Panc1 (cell line): ENCODE results near the gene LARP1. TPM values are rescaled to one million over a fixed set of nuclear protein-coding genes. Genes with fewer than 3 reads are reported as not detected.

ENCODE experiments used
- ATAC-seq: fragments of 200-7000 bp; cut with Tn5 transposase; 2 replicates; pipeline ENCODE4 v1.9.1; 2020; ENCODE audit warnings: mild to moderate bottlenecking, moderate library complexity
- Bru-seq: library from RNA; stranded (reverse); fragments of 400-500 nt; gene quantifications from one replicate; lab custom pipeline; 2021; lab: Mats Ljungman, UMichigan
- BruChase-seq, 2 experiments: library from RNA; stranded (reverse); fragments of 400-500 nt; gene quantifications; one replicate each; lab custom pipeline; 2021; lab: Mats Ljungman, UMichigan
- BruUV-seq: library from RNA; stranded (reverse); fragments of 400-500 nt; replicated peaks from 2 replicates; lab custom pipeline; 2021; lab: Mats Ljungman, UMichigan
- CTCF ChIA-PET: fragments of 300-600 bp; sonication (Branson Sonifier 250); formaldehyde crosslinking; loops from one replicate; lab custom pipeline; 2022; ENCODE audit warnings: antibody characterized with exemption; lab: Charles Lee
- POLR2A ChIA-PET: fragments of 300-600 bp; sonication (Branson Sonifier 250); formaldehyde crosslinking; loops from one replicate; lab custom pipeline; 2022; ENCODE audit warnings: antibody characterized with exemption; lab: Charles Lee
- DNase-seq: peaks from one replicate; pipeline ENCODE4 v3.0.0-alpha.2; 2010; ENCODE audit warnings: low read depth, low spot score
- H3K27ac ChIP-seq: 2 replicates; pipeline ENCODE4 v1.5.1; 2011; ENCODE audit warnings: mild to moderate bottlenecking, low read length, inconsistent platforms
- H3K27me3 ChIP-seq: fragments of 200-500 bp; sonication (Bioruptor generic); 2 replicates; pipeline ENCODE4 v1.6.0; 2014; ENCODE audit warnings: low read length, inconsistent platforms; ENCODE audit not compliant: control insufficient read depth, insufficient read depth
- H3K36me3 ChIP-seq: fragments of 200-500 bp; sonication (Bioruptor generic); 2 replicates; pipeline ENCODE4 v1.5.1; 2014; ENCODE audit warnings: inconsistent platforms, mild to moderate bottlenecking, low read length, moderate library complexity; ENCODE audit not compliant: control insufficient read depth, insufficient read depth
- H3K4me1 ChIP-seq: 2 replicates; pipeline ENCODE4 v1.5.1; 2011; ENCODE audit warnings: inconsistent platforms, mild to moderate bottlenecking, low read length, moderate library complexity; ENCODE audit not compliant: control insufficient read depth, insufficient read depth
- H3K4me3 ChIP-seq, 2 experiments: 2 replicates each; pipeline ENCODE4 v1.5.1; 2011 to 2012; ENCODE audit warnings: low read depth in 2 of 2, low read length in 2 of 2, mild to moderate bottlenecking in 2 of 2, inconsistent platforms in 1 of 2, moderate library complexity in 1 of 2
- H3K9me3 ChIP-seq: fragments of 200-500 bp; sonication (Bioruptor generic); 2 replicates; pipeline ENCODE4 v1.5.1; 2014; ENCODE audit warnings: low read depth, mild to moderate bottlenecking, inconsistent platforms, low read length, moderate library complexity; ENCODE audit not compliant: control insufficient read depth, insufficient read depth
- CTCF ChIP-seq: fragments of 450-650 bp; IDR thresholded peaks from 2 replicates; pipeline ENCODE4 v1.5.1; 2017; ENCODE audit warnings: mild to moderate bottlenecking
- POLR2AphosphoS5 ChIP-seq: IDR thresholded peaks from 2 replicates; pipeline ENCODE4 v1.6.1; 2012; ENCODE audit warnings: mild to moderate bottlenecking, low read depth, low read length, moderate library complexity
- REST ChIP-seq, 2 experiments: IDR thresholded peaks; 2 replicates each; pipeline ENCODE4 v1.6.1; 2011 to 2012; ENCODE audit warnings: low read depth in 2 of 2, control low read depth in 1 of 2, low read length in 1 of 2, mild to moderate bottlenecking in 1 of 2, moderate library complexity in 1 of 2; ENCODE audit not compliant: insufficient read depth in 1 of 2
- SIN3A ChIP-seq: IDR thresholded peaks from 2 replicates; pipeline ENCODE4 v1.6.1; 2012; ENCODE audit warnings: low read depth, mild to moderate bottlenecking, low read length, moderate library complexity, borderline replicate concordance; ENCODE audit not compliant: insufficient read depth
- TCF7L2 ChIP-seq: IDR thresholded peaks from 2 replicates; pipeline ENCODE4 v1.6.1; 2011; ENCODE audit warnings: mild to moderate bottlenecking, low read depth, low read length, inconsistent platforms
- in situ Hi-C: cut with HindIII; loops from 2 replicates; pipeline ENCODE4 v1.10.0; 2016; ENCODE audit warnings: low sequenced_read_pairs, low pct_unique_long_range_greater_than_20kb
- intact Hi-C: fragments of 100-400 bp; cut with micrococcal nuclease; formaldehyde crosslinking; loops from one replicate; pipeline ENCODE4 v1.10.0; 2022; ENCODE audit not compliant: unreplicated experiment
- long read RNA-seq: library from polyadenylated mRNA; unstranded; transcript quantifications from one replicate; pipeline ENCODE4 v2.0.0, GENCODE V29; 2021; ENCODE audit not compliant: unreplicated experiment
- polyA plus RNA-seq: library from polyadenylated mRNA; unstranded; fragments of >200 nt; gene quantifications from one replicate; pipeline ENCODE4 v1.2.1, GENCODE V29; 2012; ENCODE audit warnings: missing spikeins; ENCODE audit not compliant: insufficient read length
- total RNA-seq: library from RNA; stranded (reverse); gene quantifications from one replicate; pipeline ENCODE4 v1.2.1, GENCODE V29; 2021; ENCODE audit not compliant: unreplicated experiment

The LARP1 gene
- total RNA-seq (325 TPM), Bru-seq, nascent RNA (percentile 91 among the genes with signal in this experiment), BruChase-seq, experiment 1, labeled RNA remaining after a 2-hour chase (percentile 94 among the genes with signal in this experiment), BruChase-seq, experiment 2, labeled RNA remaining after a 6-hour chase (percentile 97 among the genes with signal in this experiment)
- 150 TPM for polyA plus RNA-seq
- long read RNA-seq, partial matches to known transcripts: 293 of 312 reads
- long read RNA-seq, other reads (novel, unspliced or antisense): 16 of 312 reads

- no peak for TF ChIP-seq REST (IDR thresholded peaks at IDR 0.05; ENCODE audit: insufficient read depth in 1 of 2, low read depth in 2 of 2, low read length in 1 of 2)
- peak; percentile 60; the same call in 1 of the 2 replicates for TF ChIP-seq SIN3A
- no peak for TF ChIP-seq TCF7L2
- no peak for TF ChIP-seq CTCF
- no peak; the same call in 1 of the 2 replicates for TF ChIP-seq POLR2AphosphoS5
- CTCF ChIA-PET: no interaction called here
- peak within 1 kb of the TSS; percentile 96 for H3K27ac ChIP-seq
- peak within 1 kb of the TSS; percentile 79 to 80 for H3K4me3 ChIP-seq
- H3K36me3 ChIP-seq: peaks cover 3% of the 10 kb centered on the region; the same call in 1 of the 2 replicates
- in situ Hi-C loops: no loop called here
- no peaks in the 10 kb centered on the region for H3K27me3 ChIP-seq
- no TSS peak for BruUV-seq
- POLR2A ChIA-PET: no interaction called here
- no peaks in the 10 kb centered on the region for H3K9me3 ChIP-seq
- ATAC-seq (peak; percentile 35), DNase-seq (no peak)
- peaks cover 37% of the 10 kb centered on the region for H3K4me1 ChIP-seq
- intact Hi-C loops: no loop called here
Observed at GRCh38 chr5:154755361-154756008, at the start of gene LARP1. Gene LARP1 (plus strand): TSS chr5:154755377. CDS start chr5:154755758, 381 bp downstream.

- Histone ChIP-seq H3K9me3 (no peaks in the 10 kb centered on the region), H3K27ac (no peak overlapping the region), H3K4me3 (no peak overlapping the region), H3K27me3 (no peaks in the 10 kb centered on the region), H3K36me3 (no peaks in the 10 kb centered on the region), H3K4me1 (peaks cover under 1% of the 10 kb centered on the region; the same call in 1 of the 2 replicates)
- TF ChIP-seq TCF7L2: no peak
- no peak for TF ChIP-seq SIN3A
- no peak for TF ChIP-seq REST (IDR thresholded peaks at IDR 0.05; ENCODE audit: insufficient read depth in 1 of 2, low read depth in 2 of 2, low read length in 1 of 2)
- no peak for TF ChIP-seq POLR2AphosphoS5
- no peak for TF ChIP-seq CTCF
- in situ Hi-C loops: no loop called here
- ChIA-PET POLR2A (no interaction called here), CTCF (no interaction called here)
- BruUV-seq: no TSS peak
- DNase-seq: no peak
- no peak for ATAC-seq
- intact Hi-C loops: no loop called here
Observed at GRCh38 chr5:154706416-154706815, 48.8 kb upstream of the LARP1 start.
